ENCODE results near the gene ADAM12. TPM values are rescaled to one million over a fixed set of nuclear protein-coding genes. Genes with fewer than 3 reads are reported as not detected.

The ADAM12 gene
- polyA plus RNA-seq, 1 donor from 2014 or later = 0.09 TPM

DNA sequence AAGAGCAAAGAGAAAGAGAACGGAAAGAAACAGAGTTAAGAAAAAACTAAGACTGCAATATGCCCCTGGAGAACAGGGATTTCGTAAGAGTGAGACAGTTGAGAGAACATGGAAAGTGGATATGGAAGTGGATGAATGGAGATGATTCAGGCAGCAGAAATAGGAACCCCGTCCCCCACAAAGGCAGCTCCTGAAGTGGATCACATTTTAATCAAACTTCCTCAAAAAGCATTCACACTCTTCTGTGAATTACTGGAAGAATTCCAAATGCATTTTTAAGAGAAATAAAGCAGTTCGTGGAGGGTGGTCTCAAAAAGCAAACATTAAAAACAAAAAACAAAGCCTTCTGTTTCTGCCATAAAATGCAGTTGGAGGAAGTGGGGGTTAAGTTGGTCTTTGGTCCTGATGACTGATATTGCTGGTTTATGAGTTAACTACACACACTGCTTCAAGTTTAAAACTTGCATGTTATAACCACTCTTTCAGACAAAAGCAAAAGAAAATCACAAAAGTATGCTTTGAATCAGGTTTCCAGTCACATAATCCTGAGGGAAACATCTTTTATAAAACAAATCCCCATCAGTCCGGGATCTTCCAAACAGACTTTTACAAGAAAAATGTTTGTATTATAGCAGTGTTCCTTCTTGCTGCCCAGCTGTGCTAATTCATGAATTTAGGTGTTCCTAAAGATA is 277.6 kb downstream of the ADAM12 start:
- TF ChIP-seq, protein P1, sequence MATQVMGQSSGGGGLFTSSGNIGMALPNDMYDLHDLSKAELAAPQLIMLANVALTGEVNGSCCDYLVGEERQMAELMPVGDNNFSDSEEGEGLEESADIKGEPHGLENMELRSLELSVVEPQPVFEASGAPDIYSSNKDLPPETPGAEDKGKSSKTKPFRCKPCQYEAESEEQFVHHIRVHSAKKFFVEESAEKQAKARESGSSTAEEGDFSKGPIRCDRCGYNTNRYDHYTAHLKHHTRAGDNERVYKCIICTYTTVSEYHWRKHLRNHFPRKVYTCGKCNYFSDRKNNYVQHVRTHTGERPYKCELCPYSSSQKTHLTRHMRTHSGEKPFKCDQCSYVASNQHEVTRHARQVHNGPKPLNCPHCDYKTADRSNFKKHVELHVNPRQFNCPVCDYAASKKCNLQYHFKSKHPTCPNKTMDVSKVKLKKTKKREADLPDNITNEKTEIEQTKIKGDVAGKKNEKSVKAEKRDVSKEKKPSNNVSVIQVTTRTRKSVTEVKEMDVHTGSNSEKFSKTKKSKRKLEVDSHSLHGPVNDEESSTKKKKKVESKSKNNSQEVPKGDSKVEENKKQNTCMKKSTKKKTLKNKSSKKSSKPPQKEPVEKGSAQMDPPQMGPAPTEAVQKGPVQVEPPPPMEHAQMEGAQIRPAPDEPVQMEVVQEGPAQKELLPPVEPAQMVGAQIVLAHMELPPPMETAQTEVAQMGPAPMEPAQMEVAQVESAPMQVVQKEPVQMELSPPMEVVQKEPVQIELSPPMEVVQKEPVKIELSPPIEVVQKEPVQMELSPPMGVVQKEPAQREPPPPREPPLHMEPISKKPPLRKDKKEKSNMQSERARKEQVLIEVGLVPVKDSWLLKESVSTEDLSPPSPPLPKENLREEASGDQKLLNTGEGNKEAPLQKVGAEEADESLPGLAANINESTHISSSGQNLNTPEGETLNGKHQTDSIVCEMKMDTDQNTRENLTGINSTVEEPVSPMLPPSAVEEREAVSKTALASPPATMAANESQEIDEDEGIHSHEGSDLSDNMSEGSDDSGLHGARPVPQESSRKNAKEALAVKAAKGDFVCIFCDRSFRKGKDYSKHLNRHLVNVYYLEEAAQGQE (IDR thresholded peaks at IDR 0.05; ENCODE audit: borderline replicate concordance) = no peak
- no peak for TF ChIP-seq TAF1 (IDR thresholded peaks at IDR 0.05; ENCODE audit: low read depth)
- TF ChIP-seq, protein P2, sequence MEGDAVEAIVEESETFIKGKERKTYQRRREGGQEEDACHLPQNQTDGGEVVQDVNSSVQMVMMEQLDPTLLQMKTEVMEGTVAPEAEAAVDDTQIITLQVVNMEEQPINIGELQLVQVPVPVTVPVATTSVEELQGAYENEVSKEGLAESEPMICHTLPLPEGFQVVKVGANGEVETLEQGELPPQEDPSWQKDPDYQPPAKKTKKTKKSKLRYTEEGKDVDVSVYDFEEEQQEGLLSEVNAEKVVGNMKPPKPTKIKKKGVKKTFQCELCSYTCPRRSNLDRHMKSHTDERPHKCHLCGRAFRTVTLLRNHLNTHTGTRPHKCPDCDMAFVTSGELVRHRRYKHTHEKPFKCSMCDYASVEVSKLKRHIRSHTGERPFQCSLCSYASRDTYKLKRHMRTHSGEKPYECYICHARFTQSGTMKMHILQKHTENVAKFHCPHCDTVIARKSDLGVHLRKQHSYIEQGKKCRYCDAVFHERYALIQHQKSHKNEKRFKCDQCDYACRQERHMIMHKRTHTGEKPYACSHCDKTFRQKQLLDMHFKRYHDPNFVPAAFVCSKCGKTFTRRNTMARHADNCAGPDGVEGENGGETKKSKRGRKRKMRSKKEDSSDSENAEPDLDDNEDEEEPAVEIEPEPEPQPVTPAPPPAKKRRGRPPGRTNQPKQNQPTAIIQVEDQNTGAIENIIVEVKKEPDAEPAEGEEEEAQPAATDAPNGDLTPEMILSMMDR (IDR thresholded peaks at IDR 0.05; ENCODE audit: poor library complexity, severe bottlenecking) = no peak
- TF ChIP-seq POLR2AphosphoS5 (IDR thresholded peaks at IDR 0.05) = no peak
- TF ChIP-seq EZH2 (IDR thresholded peaks at IDR 0.05; ENCODE audit: borderline replicate concordance, insufficient read depth, low read length, poor library complexity, severe bottlenecking) = no peak
- no peak for TF ChIP-seq SMC3 (conservative IDR thresholded peaks at IDR 0.05; ENCODE audit: poor library complexity)
- TF ChIP-seq MXI1 (conservative IDR thresholded peaks at IDR 0.05; ENCODE audit: poor library complexity, severe bottlenecking) = no peak
- TF ChIP-seq RAD21 (conservative IDR thresholded peaks at IDR 0.05) = no peak
- TF ChIP-seq EP300 (conservative IDR thresholded peaks at IDR 0.05; ENCODE audit: poor library complexity, severe bottlenecking) = no peak
- no peak overlapping the region for H3K9ac ChIP-seq (ENCODE audit: low read length)
- H4K20me1 ChIP-seq (ENCODE audit: insufficient read depth) = no peaks in the 10 kb centered on the region
- no peaks in the 10 kb centered on the region for H3K27me3 ChIP-seq (ENCODE audit: insufficient read depth, low read depth, low read length)
- no peaks in the 10 kb centered on the region for H3K9me2 ChIP-seq (ENCODE audit: insufficient read depth, low read length)
- no peaks in the 10 kb centered on the region for H3F3A ChIP-seq (ENCODE audit: insufficient read depth, low read length, poor library complexity, severe bottlenecking)
- no peak overlapping the region for H2AFZ ChIP-seq (ENCODE audit: low read depth, low read length)
- H3K36me3 ChIP-seq (ENCODE audit: insufficient read depth, low read length) = no peaks in the 10 kb centered on the region
- H3K27ac ChIP-seq (ENCODE audit: low read length) = no peak overlapping the region
- no peaks in the 10 kb centered on the region for H3K79me2 ChIP-seq (replicated peaks; ENCODE audit: insufficient read depth, low read length)
- H3K4me3 ChIP-seq (ENCODE audit: low read length) = no peak overlapping the region
- no peak overlapping the region for H3K4me2 ChIP-seq (ENCODE audit: low read length)
- no peaks in the 10 kb centered on the region for H3K9me3 ChIP-seq (ENCODE audit: low read length)

DNA sequence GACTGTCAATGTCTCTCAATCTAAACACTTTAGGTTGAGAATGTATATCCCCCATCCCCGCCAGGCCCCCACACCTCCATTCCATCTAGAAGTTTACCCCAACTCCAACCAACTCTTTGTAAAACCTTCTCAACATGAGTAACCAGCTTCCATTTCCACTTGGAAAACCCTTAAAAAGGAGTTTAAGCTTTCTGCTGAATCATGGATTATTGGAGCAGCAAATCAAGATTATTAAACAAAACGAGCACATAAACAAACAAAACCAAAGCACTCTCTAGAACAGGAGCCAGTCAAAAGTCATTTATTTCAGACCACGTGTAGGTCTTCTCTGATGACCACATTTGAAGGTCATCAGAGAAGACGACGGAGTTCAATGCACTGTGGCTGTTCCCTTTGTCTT is 278.4 kb downstream of the ADAM12 start:
- Histone ChIP-seq H3K79me2 (replicated peaks; ENCODE audit: insufficient read depth, low read length) (no peaks in the 10 kb centered on the region), H3F3A (ENCODE audit: insufficient read depth, low read length, poor library complexity, severe bottlenecking) (no peaks in the 10 kb centered on the region), H2AFZ (ENCODE audit: low read depth, low read length) (no peak overlapping the region), H3K36me3 (ENCODE audit: insufficient read depth, low read length) (no peaks in the 10 kb centered on the region), H4K20me1 (ENCODE audit: insufficient read depth) (no peaks in the 10 kb centered on the region), H3K9me3 (ENCODE audit: low read length) (no peaks in the 10 kb centered on the region), H3K27me3 (ENCODE audit: insufficient read depth, low read depth, low read length) (no peaks in the 10 kb centered on the region), H3K9me2 (ENCODE audit: insufficient read depth, low read length) (no peaks in the 10 kb centered on the region), H3K4me3 (ENCODE audit: low read length) (no peak overlapping the region), H3K27ac (ENCODE audit: low read length) (no peak overlapping the region), H3K9ac (ENCODE audit: low read length) (no peak overlapping the region), H3K4me2 (ENCODE audit: low read length) (no peak overlapping the region)
- TF ChIP-seq, protein P2 (IDR thresholded peaks at IDR 0.05; ENCODE audit: poor library complexity, severe bottlenecking) = no peak
- no peak for TF ChIP-seq EZH2 (IDR thresholded peaks at IDR 0.05; ENCODE audit: borderline replicate concordance, insufficient read depth, low read length, poor library complexity, severe bottlenecking)
- no peak for TF ChIP-seq RAD21 (conservative IDR thresholded peaks at IDR 0.05)
- no peak for TF ChIP-seq SMC3 (conservative IDR thresholded peaks at IDR 0.05; ENCODE audit: poor library complexity)
